ENCODE results near the gene ABTB1. TPM values are rescaled to one million over a fixed set of nuclear protein-coding genes. Genes with fewer than 3 reads are reported as not detected.
A peak's percentile ranks its signal among the peaks of the same experiment; 100 is the strongest.

ABTB1 gene
- total RNA-seq, 1 donor from 2014 or later: 42.0 TPM

DNA sequence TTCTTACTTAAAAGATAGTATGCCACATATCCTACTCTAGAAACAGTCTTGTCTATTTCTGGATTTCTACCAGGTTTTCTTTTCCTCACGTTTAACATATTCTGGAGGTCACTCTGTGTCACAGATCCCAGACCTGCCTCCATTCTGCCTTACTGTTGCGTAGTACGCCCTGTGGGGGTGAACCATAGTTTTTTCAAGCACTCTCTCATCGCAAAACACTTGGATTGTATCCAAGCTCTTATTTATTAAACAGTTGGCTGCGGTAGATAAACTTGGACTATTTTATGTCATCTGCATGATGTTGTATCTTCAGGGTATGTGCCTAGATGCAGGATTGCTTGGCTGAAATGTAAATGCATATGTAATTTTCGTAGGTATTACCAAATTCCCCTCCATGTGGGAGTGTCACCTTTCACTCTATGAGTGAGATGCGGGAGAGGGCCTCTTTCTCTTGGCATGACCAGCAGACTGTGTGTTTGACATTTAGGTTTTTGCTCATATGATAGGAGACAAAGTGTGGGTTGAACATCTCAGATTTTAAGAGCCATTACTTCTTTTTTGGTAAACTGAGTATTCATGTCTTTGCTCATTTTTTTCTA is 55.8 kb downstream of the ABTB1 start:
- POLR2A ChIA-PET: no interaction called here
- ATAC-seq (ENCODE audit: low read depth): no peak
- H3K27me3 Mint-ChIP-seq: no peaks in the 10 kb centered on the region
- no peak for DNase-seq
- H3K36me3 Mint-ChIP-seq (ENCODE audit: low read depth): no peaks in the 10 kb centered on the region
- no peaks in the 10 kb centered on the region for H3K9me3 Mint-ChIP-seq
- intact Hi-C loops (cut with micrococcal nuclease): no loop called here
- no peak overlapping the region for H3K4me3 Mint-ChIP-seq
- TF ChIP-seq, protein P1, sequence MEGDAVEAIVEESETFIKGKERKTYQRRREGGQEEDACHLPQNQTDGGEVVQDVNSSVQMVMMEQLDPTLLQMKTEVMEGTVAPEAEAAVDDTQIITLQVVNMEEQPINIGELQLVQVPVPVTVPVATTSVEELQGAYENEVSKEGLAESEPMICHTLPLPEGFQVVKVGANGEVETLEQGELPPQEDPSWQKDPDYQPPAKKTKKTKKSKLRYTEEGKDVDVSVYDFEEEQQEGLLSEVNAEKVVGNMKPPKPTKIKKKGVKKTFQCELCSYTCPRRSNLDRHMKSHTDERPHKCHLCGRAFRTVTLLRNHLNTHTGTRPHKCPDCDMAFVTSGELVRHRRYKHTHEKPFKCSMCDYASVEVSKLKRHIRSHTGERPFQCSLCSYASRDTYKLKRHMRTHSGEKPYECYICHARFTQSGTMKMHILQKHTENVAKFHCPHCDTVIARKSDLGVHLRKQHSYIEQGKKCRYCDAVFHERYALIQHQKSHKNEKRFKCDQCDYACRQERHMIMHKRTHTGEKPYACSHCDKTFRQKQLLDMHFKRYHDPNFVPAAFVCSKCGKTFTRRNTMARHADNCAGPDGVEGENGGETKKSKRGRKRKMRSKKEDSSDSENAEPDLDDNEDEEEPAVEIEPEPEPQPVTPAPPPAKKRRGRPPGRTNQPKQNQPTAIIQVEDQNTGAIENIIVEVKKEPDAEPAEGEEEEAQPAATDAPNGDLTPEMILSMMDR (IDR thresholded peaks at IDR 0.05): no peak
- no peak overlapping the region for H3K27ac Mint-ChIP-seq
- CTCF ChIA-PET: no interaction called here
- peaks cover 22% of the 10 kb centered on the region for H3K4me1 Mint-ChIP-seq

DNA sequence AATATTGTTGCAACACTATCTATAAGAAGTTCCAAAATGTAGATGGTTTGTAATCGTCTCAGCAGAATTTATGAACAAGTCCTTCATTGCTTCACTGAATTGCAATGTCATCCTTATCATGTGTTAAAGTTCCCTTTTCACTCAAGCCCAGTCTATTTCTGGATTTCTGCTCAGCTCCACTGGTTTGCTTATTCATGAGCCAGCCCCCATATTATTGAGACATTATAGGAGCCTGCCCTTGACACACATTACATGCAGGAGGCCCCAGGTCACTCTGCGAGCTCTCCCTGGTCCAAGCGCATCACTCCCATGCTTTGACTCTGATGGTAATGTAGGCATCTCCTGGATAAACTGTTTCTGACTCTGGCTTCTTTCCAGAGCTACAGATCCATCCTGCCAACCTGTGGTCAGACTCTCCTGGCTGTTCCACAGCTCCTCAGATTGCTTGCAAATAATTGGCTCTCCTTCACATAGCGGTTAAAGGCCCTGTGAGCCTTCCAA is 56.9 kb downstream of the ABTB1 start:
- peak; percentile 10 for ATAC-seq (ENCODE audit: low read depth)
- H3K9me3 Mint-ChIP-seq: no peaks in the 10 kb centered on the region
- CTCF ChIA-PET: no interaction called here
- POLR2A ChIA-PET: interaction anchor here (1.4 kb wide), 1 partner anchor 57 kb away, joined by 4 read pairs; the partner anchor contains the start of gene ABTB1
- H3K4me1 Mint-ChIP-seq: peaks cover 29% of the 10 kb centered on the region
- H3K27ac Mint-ChIP-seq: peak overlapping the region; percentile 27
- H3K36me3 Mint-ChIP-seq (ENCODE audit: low read depth): no peaks in the 10 kb centered on the region
- no peak for DNase-seq
- no peaks in the 10 kb centered on the region for H3K27me3 Mint-ChIP-seq
- intact Hi-C loops (cut with micrococcal nuclease): no loop called here
- TF ChIP-seq, protein P1 (IDR thresholded peaks at IDR 0.05): no peak
- no peak overlapping the region for H3K4me3 Mint-ChIP-seq

DNA sequence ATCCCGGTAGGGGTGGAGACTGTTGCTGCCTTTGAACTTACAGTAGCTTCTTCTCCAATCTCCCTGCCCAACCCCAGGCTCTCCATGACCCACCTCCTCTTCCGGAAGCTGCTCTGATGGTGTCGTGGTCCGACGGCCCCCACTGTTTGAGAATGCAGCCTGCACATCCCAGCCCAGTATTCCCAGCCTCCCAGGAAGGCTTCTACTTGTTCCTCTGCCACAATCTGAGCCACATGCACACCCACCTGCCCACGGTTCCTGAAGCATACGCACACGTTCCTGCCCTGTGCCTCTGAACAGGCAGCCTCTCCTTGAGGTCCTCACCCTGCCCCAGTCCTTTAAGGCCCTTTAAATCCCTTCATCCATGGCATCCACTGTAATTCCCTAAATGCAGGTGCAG is 57.4 kb downstream of the ABTB1 start:
- intact Hi-C loops (cut with micrococcal nuclease): no loop called here
- ATAC-seq (ENCODE audit: low read depth) (no peak), DNase-seq (no peak)
- H3K36me3 Mint-ChIP-seq (ENCODE audit: low read depth): no peaks in the 10 kb centered on the region
- H3K27ac Mint-ChIP-seq: no peak overlapping the region
- no peaks in the 10 kb centered on the region for H3K9me3 Mint-ChIP-seq
- no peak overlapping the region for H3K4me3 Mint-ChIP-seq
- TF ChIP-seq, protein P1 (IDR thresholded peaks at IDR 0.05): no peak
- CTCF ChIA-PET: no interaction called here
- H3K4me1 Mint-ChIP-seq: peaks cover 35% of the 10 kb centered on the region
- POLR2A ChIA-PET: interaction anchor here (1.4 kb wide), 1 partner anchor 58 kb away, joined by 4 read pairs; the partner anchor contains the start of gene ABTB1
- no peaks in the 10 kb centered on the region for H3K27me3 Mint-ChIP-seq

Other genes with a start within 250 kb of the ABTB1 start
- gene TPRA1, start 82.2 kb upstream of the ABTB1 start, total RNA-seq: 17.5 and 18.3 TPM in 2 replicates
- 44.4 and 45.6 TPM in 2 replicates for gene MCM2, start 74.5 kb upstream of the ABTB1 start, total RNA-seq
- gene PODXL2, start 43.8 kb upstream of the ABTB1 start, total RNA-seq: 3.3 and 3.7 TPM in 2 replicates
- 16.7 and 19.1 TPM in 2 replicates for gene MGLL, start 149.6 kb downstream of the ABTB1 start, total RNA-seq
- 0.16 and 0.20 TPM in 2 replicates for gene KBTBD12, start 242.3 kb downstream of the ABTB1 start, total RNA-seq

Data from activated B cell treated with CpG ODN at 0.5 μM for 24 hours (primary cell).